ENCODE measurements around the gene PCDH8. TPM values are rescaled to one million over a fixed set of nuclear protein-coding genes. Genes with fewer than 3 reads are reported as not detected.

PCDH8 gene
- polyA plus RNA-seq, 1 donor from 2014 or later, result 2.4 TPM

GRCh38 chr13:52800856-52801255 is 47.6 kb downstream of the PCDH8 start:
- Histone ChIP-seq H3K9me2 (ENCODE audit: insufficient read depth, low read length) (no peaks in the 10 kb centered on the region), H3F3A (ENCODE audit: insufficient read depth, low read length, poor library complexity, severe bottlenecking) (no peaks in the 10 kb centered on the region), H3K4me3 (ENCODE audit: low read length) (no peak overlapping the region), H4K20me1 (ENCODE audit: insufficient read depth) (no peaks in the 10 kb centered on the region), H3K4me2 (ENCODE audit: low read length) (no peak overlapping the region), H3K27ac (ENCODE audit: low read length) (no peak overlapping the region), H3K9me3 (ENCODE audit: low read length) (no peaks in the 10 kb centered on the region), H2AFZ (ENCODE audit: low read depth, low read length) (no peak overlapping the region), H3K27me3 (ENCODE audit: insufficient read depth, low read depth, low read length) (no peaks in the 10 kb centered on the region), H3K36me3 (ENCODE audit: insufficient read depth, low read length) (no peaks in the 10 kb centered on the region), H3K9ac (ENCODE audit: low read length) (no peak overlapping the region), H3K79me2 (replicated peaks; ENCODE audit: insufficient read depth, low read length) (no peaks in the 10 kb centered on the region)
- TF ChIP-seq, protein P1, sequence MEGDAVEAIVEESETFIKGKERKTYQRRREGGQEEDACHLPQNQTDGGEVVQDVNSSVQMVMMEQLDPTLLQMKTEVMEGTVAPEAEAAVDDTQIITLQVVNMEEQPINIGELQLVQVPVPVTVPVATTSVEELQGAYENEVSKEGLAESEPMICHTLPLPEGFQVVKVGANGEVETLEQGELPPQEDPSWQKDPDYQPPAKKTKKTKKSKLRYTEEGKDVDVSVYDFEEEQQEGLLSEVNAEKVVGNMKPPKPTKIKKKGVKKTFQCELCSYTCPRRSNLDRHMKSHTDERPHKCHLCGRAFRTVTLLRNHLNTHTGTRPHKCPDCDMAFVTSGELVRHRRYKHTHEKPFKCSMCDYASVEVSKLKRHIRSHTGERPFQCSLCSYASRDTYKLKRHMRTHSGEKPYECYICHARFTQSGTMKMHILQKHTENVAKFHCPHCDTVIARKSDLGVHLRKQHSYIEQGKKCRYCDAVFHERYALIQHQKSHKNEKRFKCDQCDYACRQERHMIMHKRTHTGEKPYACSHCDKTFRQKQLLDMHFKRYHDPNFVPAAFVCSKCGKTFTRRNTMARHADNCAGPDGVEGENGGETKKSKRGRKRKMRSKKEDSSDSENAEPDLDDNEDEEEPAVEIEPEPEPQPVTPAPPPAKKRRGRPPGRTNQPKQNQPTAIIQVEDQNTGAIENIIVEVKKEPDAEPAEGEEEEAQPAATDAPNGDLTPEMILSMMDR (IDR thresholded peaks at IDR 0.05; ENCODE audit: poor library complexity, severe bottlenecking), result no peak
- TF ChIP-seq MXI1 (conservative IDR thresholded peaks at IDR 0.05; ENCODE audit: poor library complexity, severe bottlenecking) (no peak), TAF1 (IDR thresholded peaks at IDR 0.05; ENCODE audit: low read depth) (no peak), EP300 (conservative IDR thresholded peaks at IDR 0.05; ENCODE audit: poor library complexity, severe bottlenecking) (no peak), EZH2 (IDR thresholded peaks at IDR 0.05; ENCODE audit: borderline replicate concordance, insufficient read depth, low read length, poor library complexity, severe bottlenecking) (no peak), REST (IDR thresholded peaks at IDR 0.05; ENCODE audit: borderline replicate concordance) (no peak), POLR2AphosphoS5 (IDR thresholded peaks at IDR 0.05) (no peak), SMC3 (conservative IDR thresholded peaks at IDR 0.05; ENCODE audit: poor library complexity) (no peak), RAD21 (conservative IDR thresholded peaks at IDR 0.05) (no peak)

DNA sequence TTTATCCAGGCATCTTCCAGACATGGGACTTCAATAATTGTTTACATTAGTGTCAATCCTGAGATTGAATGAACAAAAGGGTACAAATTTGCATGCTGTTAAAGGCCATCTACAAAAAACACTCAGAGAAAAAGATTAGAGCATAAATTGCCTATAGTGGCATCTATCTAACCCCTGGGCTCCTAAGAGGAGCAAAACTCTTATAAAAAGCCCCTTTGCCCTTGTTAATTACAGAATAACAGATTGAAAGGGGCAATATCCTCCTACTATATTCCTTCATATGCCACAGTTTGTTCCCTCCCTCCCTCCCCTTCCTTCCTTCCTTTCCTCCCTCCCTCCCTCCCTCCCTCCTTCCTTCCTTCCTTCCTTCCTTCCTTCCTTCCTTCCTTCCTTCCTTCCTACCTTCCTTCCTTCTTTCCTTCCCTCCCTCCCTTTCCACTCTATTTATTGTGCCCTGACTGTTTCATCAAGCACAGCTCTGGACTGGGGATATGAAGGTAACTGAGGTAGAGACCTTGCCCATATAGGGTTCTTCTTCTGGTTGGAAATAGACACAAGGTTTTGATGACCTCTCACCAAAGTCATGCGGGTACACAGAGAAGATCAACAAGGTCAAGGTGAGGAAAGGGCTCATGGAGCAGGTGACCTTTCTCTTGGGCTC is 49.5 kb downstream of the PCDH8 start:
- H3K9ac ChIP-seq (ENCODE audit: low read length), result no peak overlapping the region
- no peak overlapping the region for H3K4me2 ChIP-seq (ENCODE audit: low read length)
- H3F3A ChIP-seq (ENCODE audit: insufficient read depth, low read length, poor library complexity, severe bottlenecking), result no peaks in the 10 kb centered on the region
- H2AFZ ChIP-seq (ENCODE audit: low read depth, low read length), result no peak overlapping the region
- no peaks in the 10 kb centered on the region for H3K79me2 ChIP-seq (replicated peaks; ENCODE audit: insufficient read depth, low read length)
- no peak overlapping the region for H3K27ac ChIP-seq (ENCODE audit: low read length)
- no peaks in the 10 kb centered on the region for H3K27me3 ChIP-seq (ENCODE audit: insufficient read depth, low read depth, low read length)
- no peaks in the 10 kb centered on the region for H3K9me3 ChIP-seq (ENCODE audit: low read length)
- H3K36me3 ChIP-seq (ENCODE audit: insufficient read depth, low read length), result no peaks in the 10 kb centered on the region
- H3K4me3 ChIP-seq (ENCODE audit: low read length), result no peak overlapping the region
- no peaks in the 10 kb centered on the region for H3K9me2 ChIP-seq (ENCODE audit: insufficient read depth, low read length)
- no peaks in the 10 kb centered on the region for H4K20me1 ChIP-seq (ENCODE audit: insufficient read depth)
- no peak for TF ChIP-seq POLR2AphosphoS5 (IDR thresholded peaks at IDR 0.05)
- TF ChIP-seq RAD21 (conservative IDR thresholded peaks at IDR 0.05), result no peak
- TF ChIP-seq SMC3 (conservative IDR thresholded peaks at IDR 0.05; ENCODE audit: poor library complexity), result no peak
- no peak for TF ChIP-seq EZH2 (IDR thresholded peaks at IDR 0.05; ENCODE audit: borderline replicate concordance, insufficient read depth, low read length, poor library complexity, severe bottlenecking)
- TF ChIP-seq EP300 (conservative IDR thresholded peaks at IDR 0.05; ENCODE audit: poor library complexity, severe bottlenecking), result no peak
- TF ChIP-seq REST (IDR thresholded peaks at IDR 0.05; ENCODE audit: borderline replicate concordance), result no peak
- TF ChIP-seq MXI1 (conservative IDR thresholded peaks at IDR 0.05; ENCODE audit: poor library complexity, severe bottlenecking), result no peak
- TF ChIP-seq, protein P1 (IDR thresholded peaks at IDR 0.05; ENCODE audit: poor library complexity, severe bottlenecking), result no peak
- TF ChIP-seq TAF1 (IDR thresholded peaks at IDR 0.05; ENCODE audit: low read depth), result no peak

Data from neural cell (in vitro differentiated cells).